ENCODE measurements around the gene VPS35. TPM values are rescaled to one million over a fixed set of nuclear protein-coding genes. Genes with fewer than 3 reads are reported as not detected.

VPS35 gene
- total RNA-seq (2014; rRNA removed; shearing (Covaris generic)): 123 and 159 TPM in 2 replicates

DNA sequence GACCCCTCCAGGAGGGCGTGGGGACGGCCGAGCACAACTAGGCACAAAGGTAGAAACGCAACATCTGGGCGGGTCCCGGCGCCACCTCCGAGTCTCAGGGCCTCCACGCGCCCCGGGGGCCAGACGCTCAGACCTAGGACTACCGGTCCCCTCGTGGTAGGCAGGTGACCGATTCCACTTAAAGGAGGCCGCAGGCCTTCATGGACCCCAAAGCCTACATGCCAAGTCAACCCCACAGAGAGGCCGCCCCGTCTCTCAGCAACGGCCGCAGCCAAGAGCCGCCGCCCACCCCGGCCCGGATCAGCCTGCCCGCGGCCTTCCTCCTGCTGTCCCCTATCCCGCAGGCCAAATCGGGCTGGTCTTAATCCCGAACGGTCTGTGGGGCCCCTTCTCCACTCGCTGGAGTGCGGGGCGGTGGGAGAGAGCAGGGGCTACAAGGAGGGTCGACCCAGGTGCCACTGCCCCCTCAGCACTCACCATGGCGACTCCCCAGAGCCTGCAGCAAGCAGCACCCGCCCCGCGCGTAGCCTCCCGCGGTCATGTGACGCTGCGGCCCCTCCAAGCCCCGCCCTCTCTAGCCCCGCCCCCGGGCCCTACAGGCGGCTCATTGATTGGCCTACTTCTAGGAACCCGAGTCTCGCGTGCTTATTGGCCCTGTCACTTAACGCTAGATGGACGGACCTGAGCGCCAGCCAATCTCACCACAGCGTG lies at the start of gene VPS35:
Gene VPS35, minus strand, starts transcription at position 525 of the 711 bp plus-strand sequence. Its CDS starts 45 bp downstream, at position 480.
- DNase-seq (ENCODE audit: low read depth): peak; percentile 98

DNA sequence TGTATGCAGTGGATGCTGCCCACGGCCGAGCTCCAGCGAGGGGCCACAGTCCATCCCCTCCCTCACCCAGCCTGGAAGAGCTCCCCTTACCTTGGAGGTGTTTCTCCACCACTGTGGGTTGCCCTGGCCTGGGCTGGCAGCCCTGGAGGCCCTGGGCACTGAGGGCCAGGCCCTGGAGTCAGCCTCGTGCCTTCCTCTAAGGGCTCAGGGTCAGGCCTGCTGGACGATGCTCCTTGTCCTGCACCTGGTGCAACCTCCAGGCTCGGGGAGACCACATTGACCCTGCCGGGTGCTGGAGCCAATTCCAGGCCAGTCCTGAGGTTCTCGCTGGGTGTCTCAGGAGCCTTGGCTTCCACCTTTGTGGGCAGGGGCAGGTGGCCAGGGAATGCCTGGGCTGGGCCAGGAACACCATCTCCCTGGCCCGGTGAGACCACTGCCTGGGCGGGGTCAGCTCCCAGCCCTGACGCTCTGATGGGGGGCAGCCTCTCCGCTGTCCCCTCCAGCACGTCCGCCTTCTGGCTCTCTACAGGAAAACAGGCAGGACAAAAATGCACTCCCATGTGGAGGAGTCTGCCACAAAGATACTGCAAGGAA lies 48.7 kb upstream of the VPS35 start:
- DNase-seq (ENCODE audit: low read depth): no peak

DNA sequence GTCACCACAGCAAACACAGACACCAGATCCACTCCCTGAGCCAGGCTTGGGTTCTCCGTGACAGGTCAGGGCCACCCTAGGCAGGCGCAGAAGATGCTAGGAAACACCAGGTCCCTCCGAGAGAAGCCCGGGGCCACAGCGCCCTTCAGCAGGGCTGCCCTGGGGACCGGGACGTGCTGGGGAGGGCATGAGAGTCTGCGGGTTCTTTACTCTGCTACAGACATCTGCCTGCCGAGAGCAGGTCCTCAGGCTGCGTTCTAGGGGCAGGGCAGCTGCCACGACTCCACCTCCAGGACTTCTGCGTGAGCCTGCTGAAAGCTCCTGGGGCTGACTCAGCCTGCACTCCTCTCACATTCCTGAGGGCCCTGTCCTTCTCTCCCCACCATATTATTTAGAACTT lies 47.7 kb upstream of the VPS35 start:
- DNase-seq (ENCODE audit: low read depth): no peak

DNA sequence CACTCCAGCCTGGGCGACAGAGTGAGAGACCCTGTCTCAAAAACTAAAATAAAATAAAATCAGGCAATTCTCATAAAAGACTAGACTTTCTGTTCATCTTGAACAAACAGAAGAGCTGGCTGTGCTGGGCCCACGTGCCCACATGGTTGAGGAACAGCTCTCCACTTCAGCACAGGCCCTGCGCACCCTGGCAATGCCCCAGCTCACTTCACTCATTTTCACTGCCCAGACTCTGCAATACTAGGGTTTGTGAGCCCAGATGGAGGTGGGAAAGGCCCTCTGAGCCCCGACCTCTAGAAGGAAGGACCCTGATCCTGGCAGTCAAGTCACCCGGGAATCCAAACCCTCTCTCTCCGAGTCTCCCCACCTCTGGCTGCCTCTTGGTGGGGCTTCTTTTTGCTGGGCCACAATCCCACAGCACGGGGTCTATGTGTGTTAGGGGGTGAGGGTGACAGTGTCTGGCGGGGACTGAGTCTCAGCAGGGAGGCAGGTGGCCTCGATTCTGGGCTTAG lies 44.4 kb upstream of the VPS35 start:
- DNase-seq (ENCODE audit: low read depth): no peak

DNA sequence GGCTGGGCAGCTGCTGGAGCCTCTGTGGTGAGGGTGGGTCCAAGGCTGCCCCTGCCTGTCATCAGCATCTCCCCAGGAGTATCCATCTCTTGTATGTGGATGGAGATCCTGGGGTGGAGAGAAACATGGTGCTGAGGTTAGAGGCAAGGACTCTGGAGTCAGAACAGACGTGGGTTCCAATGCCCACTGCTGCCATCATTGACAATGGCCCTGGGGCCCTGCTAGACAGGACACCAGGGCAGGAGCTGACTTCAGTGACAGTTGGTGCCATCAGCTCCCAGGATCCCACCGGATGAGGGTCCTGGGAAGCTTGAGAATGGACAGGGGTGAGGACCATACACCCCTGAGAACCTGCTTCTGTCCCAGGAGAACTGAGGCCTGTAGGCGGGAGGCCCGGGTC lies 43.6 kb upstream of the VPS35 start:
- no peak for DNase-seq (ENCODE audit: low read depth)

DNA sequence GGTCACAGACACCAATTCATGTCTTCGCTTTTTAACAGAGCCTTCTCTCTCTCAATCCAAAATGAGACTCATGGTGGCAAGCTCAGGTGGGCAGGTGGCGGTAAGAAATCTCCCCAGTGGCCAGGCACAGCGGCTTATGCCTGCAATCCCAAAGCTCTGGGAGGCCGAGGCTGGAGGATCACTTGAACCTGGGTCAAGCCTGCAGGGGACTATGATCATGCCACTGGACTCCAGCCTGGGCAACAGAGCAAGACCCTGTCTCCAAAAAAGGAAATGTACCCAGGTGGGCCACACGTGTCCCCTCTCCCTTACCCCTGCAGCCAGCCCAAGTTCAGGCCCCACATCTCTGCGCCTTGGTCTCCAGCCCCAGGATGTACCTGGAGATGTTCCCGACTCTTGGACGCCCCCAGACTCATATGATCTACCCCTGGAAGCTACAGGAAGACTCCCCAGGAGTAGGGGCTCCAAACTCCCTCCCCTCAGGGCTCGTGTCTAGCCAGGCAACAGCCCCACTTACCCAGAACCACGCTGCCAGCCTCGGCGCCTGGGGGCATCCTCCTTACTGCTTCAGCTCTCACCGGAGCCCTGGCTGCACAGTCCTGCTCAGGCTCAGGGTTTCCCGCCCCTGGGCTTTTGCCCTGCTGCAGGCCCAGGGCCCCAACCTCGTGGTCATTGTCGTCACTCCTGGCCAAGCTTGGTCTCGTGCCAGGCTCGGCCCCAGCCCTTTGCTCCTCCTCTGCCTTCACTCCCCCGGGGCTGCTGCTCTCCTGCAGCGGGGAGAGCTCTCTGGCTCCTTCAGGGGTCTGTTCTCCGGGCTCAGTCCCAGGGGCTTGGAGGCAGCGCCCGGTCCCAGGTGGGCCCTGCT lies 42.9 kb upstream of the VPS35 start:
- no peak for DNase-seq (ENCODE audit: low read depth)

DNA sequence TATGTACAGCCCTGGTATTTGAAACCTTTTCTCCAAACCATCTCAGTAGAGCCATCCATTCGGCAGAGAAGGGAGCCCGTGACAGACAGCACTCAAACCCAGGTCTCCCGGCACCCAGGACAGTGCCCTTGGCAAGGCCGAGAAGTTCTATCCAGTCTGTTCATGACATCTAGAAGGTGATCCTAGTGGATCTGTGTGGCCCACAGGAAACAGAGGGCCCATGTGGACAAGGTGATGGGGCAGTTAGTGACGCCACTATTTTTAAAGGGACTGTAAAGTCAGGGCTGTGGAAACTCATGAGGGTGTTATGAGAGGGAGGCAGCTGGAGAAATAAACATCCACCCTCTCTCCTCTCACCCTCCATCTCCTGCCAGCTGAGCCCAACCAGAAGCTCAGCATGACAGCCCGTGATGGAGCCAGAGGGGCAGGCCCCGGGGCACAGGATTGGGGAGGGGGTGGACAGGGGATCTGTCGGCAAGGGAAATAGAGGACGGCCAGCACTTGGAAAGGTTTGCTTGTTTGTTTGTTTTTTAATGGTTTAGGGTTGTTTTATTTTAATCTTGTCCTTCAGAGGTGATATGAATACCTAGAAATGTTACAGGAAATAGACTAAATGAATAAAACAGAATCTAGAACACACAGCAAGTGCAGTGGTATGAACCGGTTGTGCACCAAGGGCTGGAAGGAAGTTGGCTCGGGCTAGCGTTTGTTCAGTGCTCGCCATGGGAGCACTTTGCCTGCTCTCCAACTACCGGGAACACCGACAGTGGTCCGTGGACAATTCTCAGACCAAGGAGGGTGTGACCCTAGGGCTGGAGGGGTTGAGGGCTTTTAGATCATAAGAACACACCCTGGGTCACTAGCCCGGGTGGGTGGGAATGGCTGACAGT lies 42.1 kb upstream of the VPS35 start:
- DNase-seq (ENCODE audit: low read depth): no peak

DNA sequence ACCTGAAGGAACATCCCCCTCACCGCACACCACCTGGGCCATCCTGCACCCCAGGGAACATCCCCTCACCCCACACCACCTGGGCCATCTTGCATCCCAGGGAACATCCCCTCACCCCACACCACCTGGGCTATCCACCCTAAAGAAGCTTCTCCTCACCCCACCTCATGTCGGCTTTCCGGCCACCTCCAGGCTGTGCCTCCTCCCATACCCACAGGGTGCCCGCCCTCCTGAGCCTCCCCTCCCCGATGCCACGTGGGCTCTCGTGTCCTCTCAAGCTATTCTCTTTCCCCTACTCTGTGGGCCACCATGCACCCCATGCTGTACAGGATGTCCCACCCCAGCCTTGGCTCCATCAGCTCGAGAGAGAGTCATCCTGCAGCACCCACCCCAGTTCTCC lies 41.1 kb upstream of the VPS35 start:
- no peak for DNase-seq (ENCODE audit: low read depth)

DNA sequence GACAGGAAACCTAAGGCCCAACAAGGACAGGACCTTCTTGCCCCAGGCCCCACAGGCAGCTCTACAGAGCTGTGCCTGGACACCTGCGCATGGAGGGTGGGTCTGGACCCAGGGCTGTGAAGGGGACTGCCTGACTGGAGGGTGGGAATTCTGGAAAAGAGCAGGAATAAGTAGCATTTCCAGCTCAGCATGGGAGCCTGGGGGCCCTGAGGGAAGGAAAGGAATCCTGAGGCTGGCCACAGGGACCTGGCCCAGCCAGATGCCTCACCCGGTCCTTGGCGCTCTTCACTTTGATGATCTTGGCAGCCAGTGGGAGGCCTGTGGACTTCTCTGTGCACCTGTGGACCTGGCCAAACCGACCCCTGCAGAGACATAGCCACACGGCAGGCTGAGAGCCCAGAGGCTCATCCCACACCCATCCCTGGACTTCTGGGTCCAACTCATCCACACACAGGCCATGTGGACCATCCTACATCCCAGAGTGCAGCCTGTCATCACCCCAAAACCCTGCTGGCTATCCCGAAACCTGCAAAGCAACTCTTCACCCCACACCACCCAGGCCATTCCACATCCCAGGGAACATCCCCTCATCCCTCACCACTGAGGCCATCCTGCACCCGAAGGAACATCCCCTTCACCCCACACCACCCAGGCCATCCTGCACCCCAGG lies 40.5 kb upstream of the VPS35 start:
- DNase-seq (ENCODE audit: low read depth): no peak

DNA sequence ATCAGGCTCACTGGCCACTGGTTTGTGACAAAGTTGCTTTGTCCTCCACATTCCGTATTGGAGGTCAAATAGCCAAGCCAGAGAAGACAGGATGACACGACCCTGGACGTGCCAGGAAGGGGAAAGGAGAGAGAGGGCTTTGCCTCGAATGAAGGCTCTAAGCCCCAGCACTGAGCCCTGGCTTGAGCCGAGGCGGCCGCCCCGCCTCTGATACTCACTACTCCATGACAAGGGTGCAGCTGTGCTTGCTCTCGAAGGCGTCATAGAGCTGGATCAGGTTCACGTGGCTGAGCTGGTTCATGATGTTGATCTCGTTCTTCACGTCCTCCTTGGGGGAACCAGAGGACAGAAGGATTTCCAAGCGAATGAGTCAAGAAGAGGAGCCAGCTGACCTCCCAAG lies 39.8 kb upstream of the VPS35 start:
- no peak for DNase-seq (ENCODE audit: low read depth)

DNA sequence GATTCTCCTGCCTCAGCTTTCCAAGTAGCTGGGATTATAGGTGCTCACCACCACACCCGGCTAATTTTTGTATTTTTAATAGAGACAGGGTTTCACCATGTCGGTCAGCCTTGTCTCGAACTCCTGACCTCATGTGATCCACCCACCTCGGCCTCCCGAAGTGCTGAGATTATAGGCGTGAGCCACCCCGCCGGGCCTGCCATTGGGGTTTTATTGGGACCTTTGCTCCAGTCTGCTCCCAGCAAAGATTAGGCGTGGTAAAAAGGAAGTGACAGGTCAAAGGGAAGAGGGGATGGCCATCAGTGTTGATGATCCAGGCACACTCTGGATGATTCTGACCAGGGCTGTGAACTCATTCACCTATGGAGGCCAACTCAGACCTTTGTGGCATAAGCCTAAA lies 38.7 kb upstream of the VPS35 start:
- no peak for DNase-seq (ENCODE audit: low read depth)

DNA sequence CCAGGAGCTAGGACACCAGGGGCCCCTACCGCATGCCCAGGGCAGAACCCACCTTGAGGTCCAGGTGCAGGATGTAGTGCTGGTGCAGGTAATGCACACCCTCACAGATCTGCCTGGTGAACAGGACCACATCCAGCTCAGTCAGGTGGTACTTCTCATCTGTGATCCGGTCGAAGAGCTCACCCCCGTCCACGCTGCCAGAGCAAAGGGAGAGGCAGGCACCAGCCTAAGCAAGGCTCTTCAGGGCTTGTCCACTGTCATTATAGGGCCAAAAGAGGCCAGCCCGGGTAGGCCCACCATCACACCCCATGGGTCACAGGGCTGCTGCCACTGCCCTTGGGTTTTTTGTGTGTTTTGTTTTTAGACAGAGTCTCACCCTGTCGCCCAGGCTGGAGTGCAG lies 38.2 kb upstream of the VPS35 start:
- DNase-seq (ENCODE audit: low read depth): no peak

DNA sequence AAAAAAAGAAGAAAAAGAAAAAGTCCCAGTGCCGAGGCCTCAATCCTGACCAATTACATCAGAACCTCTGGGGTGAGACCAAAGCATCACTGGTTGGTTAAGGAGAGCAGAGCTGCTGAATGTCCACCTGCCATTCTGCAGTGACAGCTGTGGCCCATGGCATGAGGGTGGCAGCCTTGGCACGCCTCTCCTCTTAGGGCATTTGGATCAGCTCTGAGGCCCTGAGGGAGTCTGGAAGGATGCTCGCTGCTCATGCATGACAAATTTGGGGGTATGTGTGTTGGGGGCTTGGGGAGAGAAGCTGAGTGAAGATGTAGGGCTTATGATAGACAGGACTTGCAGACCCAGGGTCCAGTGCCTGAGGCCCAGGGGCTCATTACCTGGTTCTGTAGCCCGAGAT lies 32.9 kb upstream of the VPS35 start:
- DNase-seq (ENCODE audit: low read depth): no peak

DNA sequence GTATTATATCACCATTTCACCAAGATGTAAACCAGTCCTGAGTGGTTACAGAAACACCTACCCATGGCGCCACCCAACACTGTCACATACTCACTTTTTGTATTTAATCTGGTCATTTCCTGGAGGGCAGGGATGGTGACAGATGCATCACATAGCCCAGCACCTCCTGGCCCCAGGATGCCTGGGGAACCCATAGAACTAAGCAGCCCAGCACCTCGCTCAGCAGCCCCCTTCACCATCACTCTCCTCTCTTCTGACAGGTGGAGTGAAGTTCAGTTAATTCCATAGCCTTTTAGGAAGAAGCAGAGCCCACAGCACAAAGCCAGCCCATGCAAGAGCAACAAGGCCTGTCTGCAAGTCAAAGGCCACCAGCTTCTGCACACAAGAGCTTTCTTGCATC lies 31.6 kb upstream of the VPS35 start:
- no peak for DNase-seq (ENCODE audit: low read depth)

DNA sequence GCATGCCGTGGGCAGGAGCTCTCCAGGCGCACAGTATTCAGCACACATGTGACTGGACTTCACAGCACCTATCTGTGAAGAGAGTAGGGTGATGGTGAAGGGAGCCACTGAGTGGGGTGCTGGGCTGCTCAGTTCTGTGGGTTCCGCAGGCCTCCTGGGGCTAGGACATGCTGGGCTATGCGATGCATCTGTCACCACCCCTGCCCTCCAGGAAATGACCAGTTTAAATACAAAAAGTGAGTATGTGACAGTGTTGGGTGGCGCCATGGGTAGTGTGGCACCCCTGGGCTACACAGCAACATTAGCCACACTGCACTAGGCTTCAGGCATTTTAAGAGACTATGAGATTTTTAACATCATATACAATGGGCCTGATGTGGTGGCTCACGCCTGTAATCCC lies 30.6 kb upstream of the VPS35 start:
- DNase-seq (ENCODE audit: low read depth): no peak

DNA sequence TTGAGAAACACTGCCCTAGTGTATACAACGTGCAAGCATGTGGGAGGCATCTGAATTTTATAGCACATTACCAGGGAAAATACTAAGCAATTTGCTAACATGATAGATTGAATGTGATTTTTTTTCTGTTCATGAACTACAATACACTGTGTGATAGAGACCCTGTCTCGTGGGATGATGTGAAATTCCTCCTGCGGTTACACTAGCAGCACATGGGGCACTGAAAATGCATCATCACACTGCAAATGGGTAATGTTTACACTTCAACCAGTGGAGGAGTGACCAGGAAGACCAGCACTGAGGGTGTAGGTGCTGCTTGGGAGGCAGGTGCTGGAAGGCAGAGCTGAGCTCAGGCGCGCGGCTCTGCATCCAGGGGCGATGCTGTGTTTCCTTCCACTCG lies 29.2 kb upstream of the VPS35 start:
- DNase-seq (ENCODE audit: low read depth): no peak

DNA sequence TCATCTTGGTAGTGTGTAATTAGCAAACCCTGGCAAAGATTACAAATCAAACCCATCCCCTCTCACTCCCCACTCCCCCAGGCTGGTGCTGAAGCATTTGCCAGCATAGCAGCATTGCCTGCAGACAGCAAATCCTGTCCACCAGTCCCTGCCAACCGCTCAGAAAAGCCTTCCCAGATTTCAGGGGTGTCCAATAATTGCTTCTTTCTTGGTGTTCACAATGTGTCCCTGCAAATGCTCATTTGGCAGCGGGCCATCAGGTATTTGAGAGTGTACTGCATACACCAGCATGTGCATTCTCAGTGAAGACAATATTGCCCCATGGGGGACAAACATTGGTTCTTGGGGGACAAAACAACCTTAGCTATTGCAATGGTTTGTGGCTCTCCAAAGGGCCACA lies 28.7 kb upstream of the VPS35 start:
- no peak for DNase-seq (ENCODE audit: low read depth)

DNA sequence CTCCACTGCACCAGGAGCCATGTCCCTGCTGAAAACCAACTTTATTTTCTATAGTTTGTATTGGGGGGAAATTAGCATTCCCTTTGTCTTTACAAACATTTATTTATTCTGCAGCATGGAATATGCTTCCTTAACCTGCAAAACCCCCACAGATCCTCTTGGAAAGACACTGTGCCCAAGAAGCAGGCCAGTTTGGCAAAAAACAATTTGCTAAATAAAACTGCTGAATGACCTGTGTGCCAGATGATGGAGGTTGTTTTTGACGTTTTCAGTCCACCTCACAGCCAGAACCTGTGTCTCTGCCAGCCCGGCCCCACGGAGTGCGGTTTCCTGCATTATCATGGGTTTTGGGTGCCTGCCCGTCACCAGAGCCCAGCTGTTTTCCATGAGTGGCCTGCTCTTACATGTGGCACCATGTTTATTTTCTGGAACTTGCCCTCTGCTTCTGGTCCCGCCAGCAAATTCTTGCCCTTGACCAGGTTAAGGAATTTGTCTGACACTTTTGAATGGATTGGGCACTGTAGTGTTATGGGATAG lies 26.9 kb upstream of the VPS35 start:
- DNase-seq (ENCODE audit: low read depth): peak; percentile 15

DNA sequence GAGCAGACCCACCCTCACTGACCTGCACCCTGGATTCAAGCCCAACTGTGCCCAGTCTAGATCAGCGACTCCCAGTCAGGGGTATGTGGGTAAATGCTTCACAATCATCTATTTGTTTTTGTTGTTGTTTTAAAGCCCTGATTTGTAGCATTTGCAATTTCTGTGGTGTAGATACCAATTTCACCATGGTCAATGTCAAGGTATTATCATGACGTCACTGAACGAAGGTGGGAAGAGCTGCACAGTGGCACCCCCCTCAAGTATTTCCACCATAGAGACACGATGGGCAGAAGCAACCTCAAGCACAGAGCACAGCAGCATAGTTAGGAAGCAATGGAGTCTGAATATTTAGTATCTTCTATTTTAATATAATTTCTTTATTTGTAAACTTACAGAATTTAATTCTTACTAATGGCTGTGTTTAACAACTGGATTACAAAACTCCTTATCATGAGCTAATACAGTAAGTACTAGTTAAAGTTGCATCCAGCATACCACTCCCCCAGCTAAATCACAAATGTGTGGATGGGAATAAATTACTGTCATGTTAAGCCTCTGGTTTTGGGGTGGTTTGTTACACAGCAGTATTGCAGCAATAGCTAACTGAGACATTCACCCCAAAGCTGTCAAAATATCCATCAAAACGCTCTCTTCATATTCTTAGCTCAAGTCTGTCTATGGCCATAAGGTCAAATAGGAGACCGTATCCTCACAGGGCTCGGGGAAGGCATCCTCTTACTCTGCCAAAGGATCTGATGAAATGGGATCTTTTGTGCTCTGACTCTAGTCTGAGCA lies 26.0 kb upstream of the VPS35 start:
- no peak for DNase-seq (ENCODE audit: low read depth)

DNA sequence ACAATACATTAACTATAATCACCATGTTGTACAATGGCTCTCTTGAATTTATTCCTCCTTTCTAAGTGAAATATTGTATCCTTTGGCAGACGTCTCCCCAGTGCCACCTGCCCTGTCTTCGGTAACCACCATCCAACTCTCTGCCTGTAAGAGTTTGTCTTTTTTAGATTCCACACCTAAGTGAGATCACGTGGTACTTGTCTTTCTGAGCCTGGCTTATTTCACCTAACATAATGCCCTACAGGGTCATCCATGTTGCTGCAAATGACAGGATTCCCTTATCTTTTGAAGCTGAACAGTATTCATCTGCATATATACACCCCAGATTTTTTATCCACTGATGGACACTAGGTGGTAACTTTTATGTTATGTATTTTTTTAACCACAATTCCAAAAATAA lies 24.7 kb upstream of the VPS35 start:
- DNase-seq (ENCODE audit: low read depth): no peak
